ENCODE measurements around the gene OTC. TPM values are rescaled to one million over a fixed set of nuclear protein-coding genes. Genes with fewer than 3 reads are reported as not detected.

OTC gene
- 0.15 TPM in 1 of 2 replicates, not detected in the other for polyA plus RNA-seq

DNA sequence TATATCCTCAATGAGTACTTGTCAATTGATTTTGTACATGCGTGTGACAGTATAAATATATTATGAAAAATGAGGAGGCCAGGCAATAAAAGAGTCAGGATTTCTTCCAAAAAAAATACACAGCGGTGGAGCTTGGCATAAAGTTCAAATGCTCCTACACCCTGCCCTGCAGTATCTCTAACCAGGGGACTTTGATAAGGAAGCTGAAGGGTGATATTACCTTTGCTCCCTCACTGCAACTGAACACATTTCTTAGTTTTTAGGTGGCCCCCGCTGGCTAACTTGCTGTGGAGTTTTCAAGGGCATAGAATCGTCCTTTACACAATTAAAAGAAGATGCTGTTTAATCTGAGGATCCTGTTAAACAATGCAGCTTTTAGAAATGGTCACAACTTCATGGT lies at the start of gene OTC:
Gene OTC (plus strand): TSS at position 243 of the 400 bp plus-strand sequence. CDS start 93 bp downstream, at position 336.

DNA sequence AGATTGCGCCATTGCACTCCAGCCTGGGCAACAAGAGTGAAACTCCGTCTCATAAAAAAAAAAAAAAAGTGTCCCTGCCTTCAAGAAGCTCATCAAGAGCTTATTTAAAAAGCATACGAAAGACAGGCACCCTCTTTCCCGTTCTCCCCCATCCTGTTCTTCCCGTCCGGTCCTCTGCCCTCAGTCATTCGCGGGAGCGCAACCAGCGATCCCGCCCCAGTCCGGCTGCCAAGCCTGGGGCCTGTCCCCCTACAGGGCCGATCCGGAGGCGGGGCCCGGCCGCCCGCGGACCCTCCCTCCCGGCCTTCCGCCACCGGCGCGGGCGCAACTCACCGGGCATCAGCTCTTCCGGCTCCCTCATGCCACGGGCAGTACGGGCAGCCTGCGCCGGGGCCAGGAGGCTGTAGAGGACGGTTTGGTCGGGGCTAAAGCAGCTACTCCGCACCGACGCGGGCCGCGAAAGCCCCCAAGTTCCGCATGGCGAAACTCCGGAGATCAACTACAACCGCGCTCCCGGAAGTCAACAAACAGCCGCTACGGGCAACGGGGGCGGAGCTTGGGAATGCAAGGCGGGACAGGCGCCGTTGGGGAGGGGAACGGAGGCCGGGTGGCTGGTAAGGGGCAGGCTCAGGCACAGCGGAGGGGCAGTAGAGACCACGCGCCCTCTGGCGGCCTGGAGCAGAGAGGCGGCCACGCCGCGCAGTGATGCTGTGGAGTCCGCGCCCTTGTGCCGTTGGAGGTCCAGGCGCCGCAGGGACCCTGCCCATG lies 25.2 kb upstream of the OTC start, which contains the start of gene RPGR:
Gene RPGR (minus strand): TSS at position 503 of the 768 bp plus-strand sequence. CDS start 142 bp downstream, at position 361.

Other genes with a start within 250 kb of the OTC start
- gene SRPX, start 131.7 kb upstream of the OTC start, polyA plus RNA-seq, result 16.2 and 33.6 TPM in 2 replicates
- 7.2 and 9.5 TPM in 2 replicates for gene RPGR, start 25.1 kb upstream of the OTC start, polyA plus RNA-seq
- gene TSPAN7, start 208.9 kb downstream of the OTC start, polyA plus RNA-seq, result 623 and 918 TPM in 2 replicates